ENCODE results near the gene C1orf232. TPM values are rescaled to one million over a fixed set of nuclear protein-coding genes. Genes with fewer than 3 reads are reported as not detected.

The C1orf232 gene
- total and polyA plus RNA-seq, 2 of the 8 experiments (the other 6 are each of a cell fraction or from before 2014, with no cell fraction given) = not detected

DNA sequence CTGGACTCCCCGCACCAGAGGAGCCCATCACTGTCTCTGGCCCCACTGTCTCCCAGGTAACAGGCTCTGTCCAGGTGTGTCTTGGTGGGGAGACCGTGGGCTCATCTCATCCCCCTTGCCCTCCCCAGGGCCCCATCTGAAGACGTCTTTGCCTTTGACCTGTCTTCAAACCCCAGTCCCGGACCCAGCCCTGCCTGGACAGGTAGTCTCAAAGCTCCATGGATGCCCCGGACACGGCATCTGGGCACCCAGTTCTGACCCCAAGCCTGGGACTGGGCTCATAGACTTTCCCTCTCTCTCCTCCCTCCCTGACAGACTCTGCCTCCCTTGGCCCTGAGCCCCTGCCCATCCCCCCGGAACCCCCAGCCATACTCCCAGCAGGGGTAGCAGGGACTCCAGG is 15.3 kb upstream of the C1orf232 start:
- H4K20me1 ChIP-seq (replicated peaks in 1 of 2; ENCODE audit: control insufficient read depth in 1 of 2, insufficient read depth in 2 of 2, low read length in 2 of 2) = peaks cover 0 to 2% of the 10 kb centered on the region in 2 experiments
- H2AK5ac ChIP-seq (ENCODE audit: low read depth, low read length) = no peak overlapping the region
- H3K79me1 ChIP-seq (ENCODE audit: low read depth, low read length) = no peaks in the 10 kb centered on the region
- no peak overlapping the region for H2AFZ ChIP-seq (ENCODE audit: low read length)
- no peaks in the 10 kb centered on the region for H3K9me3 ChIP-seq (ENCODE audit: insufficient read depth in 2 of 2, low read depth in 1 of 2, low read length in 1 of 2)
- no peak overlapping the region for H3K14ac ChIP-seq (ENCODE audit: insufficient read length)
- peaks cover 0 to 4% (median 3%) of the 10 kb centered on the region in 4 experiments; a peak in 4 of 8 replicates for H3K36me3 ChIP-seq (ENCODE audit: control insufficient read depth in 2 of 4, insufficient read depth in 4 of 4, low read length in 3 of 4)
- H3K23me2 ChIP-seq (ENCODE audit: low read depth, low read length) = no peaks in the 10 kb centered on the region
- no peak overlapping the region for H3K9ac ChIP-seq (replicated peaks in 1 of 4; ENCODE audit: extremely low read depth in 1 of 4, low read depth in 3 of 4, low read length in 3 of 4)
- H4K8ac ChIP-seq (ENCODE audit: extremely low read depth, insufficient read depth, low read length) = no peak overlapping the region
- H3K27ac ChIP-seq (ENCODE audit: low read depth, low read length) = no peak overlapping the region
- H3K4ac ChIP-seq (replicated peaks; ENCODE audit: insufficient read length, low read depth, low read length) = no peak overlapping the region
- ChIA-PET CTCF (ENCODE audit: partially characterized antibody) (interaction anchor here (1.5 to 12.6 kb wide), 3 partner anchors 10 to 137 kb away, joined by 4 to 159 read pairs (median 7); partner anchors contain the start of genes C1orf232, CEP85, CNKSR1 and ZNF593), POLR2A (ENCODE audit: partially characterized antibody) (interaction anchor here (0.8 kb wide), 1 partner anchor 21 kb away, joined by 5 read pairs; no protein-coding TSS in a partner anchor)
- H4K91ac ChIP-seq (replicated peaks; ENCODE audit: insufficient read length, low read length) = no peak overlapping the region
- no peak overlapping the region for H3K4me3 ChIP-seq (ENCODE audit: extremely low read depth in 1 of 4, insufficient read depth in 2 of 4, low read depth in 3 of 4, low read length in 4 of 4)
- no peaks in the 10 kb centered on the region for H3K4me1 ChIP-seq (replicated peaks in 1 of 4; ENCODE audit: control insufficient read depth in 3 of 4, insufficient read depth in 4 of 4, low read length in 3 of 4)
- no peaks in the 10 kb centered on the region for H3K79me2 ChIP-seq (ENCODE audit: control insufficient read depth in 1 of 2, insufficient read depth in 2 of 2, low read length in 2 of 2)
- FAIRE-seq (no peak), DNase-seq (ENCODE audit: low read depth in 1 of 2, low spot score in 2 of 2) (no peak)
- no peak overlapping the region for H3K4me2 ChIP-seq (ENCODE audit: insufficient read depth in 1 of 2, low read depth in 2 of 2, low read length in 2 of 2)
- H3K23ac ChIP-seq (ENCODE audit: insufficient read length) = no peak overlapping the region
- no peak overlapping the region for H3K56ac ChIP-seq (replicated peaks; ENCODE audit: insufficient read length, low read depth, low read length)
- H2BK12ac ChIP-seq (ENCODE audit: low read depth, low read length) = no peak overlapping the region
- H2BK15ac ChIP-seq (ENCODE audit: low read length) = no peak overlapping the region
- no peak overlapping the region for H2BK20ac ChIP-seq (ENCODE audit: low read length)
- no peak overlapping the region for H3K18ac ChIP-seq (ENCODE audit: extremely low read depth, low read length)
- no peak overlapping the region for H2BK5ac ChIP-seq (ENCODE audit: low read depth, low read length)
- WGBS, 2 experiments (ENCODE audit: extremely low coverage in 1 of 2, insufficient coverage in 1 of 2, insufficient read length in 1 of 2, insufficient replicate concordance in 2 of 2, low coverage in 1 of 2, low lambda C conversion rate in 2 of 2, missing lambda C conversion rate in 1 of 2) = 83% methylated on average over 5 of the region's 7 CpGs; no CpG with 5 or more reads in 1 of the 2 experiments
- no peaks in the 10 kb centered on the region for H3K27me3 ChIP-seq (replicated peaks in 1 of 4; ENCODE audit: control insufficient read depth in 3 of 4, extremely low read depth in 1 of 4, insufficient read depth in 3 of 4, low read length in 3 of 4)
- H4K5ac ChIP-seq (ENCODE audit: insufficient read length, low read depth, low read length) = no peak overlapping the region
- H2BK120ac ChIP-seq (replicated peaks; ENCODE audit: low read depth, low read length) = no peak overlapping the region
- TF ChIP-seq GTF2F1 (IDR thresholded peaks at IDR 0.05; ENCODE audit: borderline replicate concordance, low read depth, low read length) = no peak

Data from H1 (cell line).